BE2C (cell line): Measurements from ENCODE around the gene TOMM40.

ENCODE experiments used
- DNase-seq: peaks from one replicate; pipeline ENCODE4 v3.0.0-alpha.2; 2020
- H3K27me3 ChIP-seq: fragments of 250-450 bp; sonication (Bioruptor Pico); 2 replicates; pipeline ENCODE4 v1.5.1; 2020; ENCODE audit warnings: mild to moderate bottlenecking
- H3K36me3 ChIP-seq: fragments of 250-450 bp; sonication (Bioruptor Pico); 2 replicates; pipeline ENCODE4 v1.5.1; 2020; ENCODE audit warnings: mild to moderate bottlenecking
- H3K4me1 ChIP-seq: fragments of 250-450 bp; sonication (Bioruptor Pico); 2 replicates; pipeline ENCODE4 v1.5.1; 2020
- H3K4me3 ChIP-seq: 2 replicates; pipeline ENCODE4 v1.5.1; 2011; ENCODE audit warnings: low read depth, low read length
- H3K9me3 ChIP-seq: fragments of 250-450 bp; sonication (Bioruptor Pico); 2 replicates; pipeline ENCODE4 v1.5.1; 2020
- TF ChIP-seq, protein P1 (sequence below): IDR thresholded peaks from 2 replicates; pipeline ENCODE4 v1.5.1; 2012; ENCODE audit warnings: mild to moderate bottlenecking, low read depth, low read length

TOMM40 gene

DNA sequence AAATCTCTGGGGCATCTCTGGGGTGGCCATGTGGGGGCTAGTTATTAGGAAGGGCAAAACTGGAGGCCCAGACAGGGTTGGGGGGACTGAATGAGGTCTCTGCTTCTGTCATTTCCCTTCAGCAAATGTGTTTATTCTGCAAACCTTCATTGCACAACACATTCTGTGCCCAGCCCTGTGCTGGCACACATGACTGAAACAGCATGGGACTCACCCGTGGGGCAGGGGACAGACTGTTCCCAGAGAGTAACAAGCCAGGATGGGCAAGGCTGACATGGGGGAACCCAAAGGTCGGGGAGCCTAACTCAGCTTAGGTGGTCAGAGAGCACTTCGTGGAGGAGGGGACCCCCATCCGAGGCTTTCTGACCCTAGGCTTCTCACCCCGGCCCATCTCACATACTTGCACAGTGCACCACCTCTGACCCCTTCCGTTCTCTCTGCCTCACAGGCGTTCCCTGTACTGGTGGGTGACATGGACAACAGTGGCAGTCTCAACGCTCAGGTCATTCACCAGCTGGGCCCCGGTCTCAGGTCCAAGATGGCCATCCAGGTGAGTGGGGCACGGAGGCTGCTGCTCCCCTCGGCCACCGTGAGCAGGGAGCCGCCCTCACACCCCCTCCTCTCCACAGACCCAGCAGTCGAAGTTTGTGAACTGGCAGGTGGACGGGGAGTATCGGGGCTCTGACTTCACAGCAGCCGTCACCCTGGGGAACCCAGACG lies 2.4 kb downstream of the TOMM40 start:
- Histone ChIP-seq H3K4me3 (no peak overlapping the region), H3K27me3 (no peaks in the 10 kb centered on the region), H3K9me3 (no peaks in the 10 kb centered on the region), H3K36me3 (peaks cover 58% of the 10 kb centered on the region), H3K4me1 (no peaks in the 10 kb centered on the region)
- no peak for DNase-seq
- TF ChIP-seq, protein P1, sequence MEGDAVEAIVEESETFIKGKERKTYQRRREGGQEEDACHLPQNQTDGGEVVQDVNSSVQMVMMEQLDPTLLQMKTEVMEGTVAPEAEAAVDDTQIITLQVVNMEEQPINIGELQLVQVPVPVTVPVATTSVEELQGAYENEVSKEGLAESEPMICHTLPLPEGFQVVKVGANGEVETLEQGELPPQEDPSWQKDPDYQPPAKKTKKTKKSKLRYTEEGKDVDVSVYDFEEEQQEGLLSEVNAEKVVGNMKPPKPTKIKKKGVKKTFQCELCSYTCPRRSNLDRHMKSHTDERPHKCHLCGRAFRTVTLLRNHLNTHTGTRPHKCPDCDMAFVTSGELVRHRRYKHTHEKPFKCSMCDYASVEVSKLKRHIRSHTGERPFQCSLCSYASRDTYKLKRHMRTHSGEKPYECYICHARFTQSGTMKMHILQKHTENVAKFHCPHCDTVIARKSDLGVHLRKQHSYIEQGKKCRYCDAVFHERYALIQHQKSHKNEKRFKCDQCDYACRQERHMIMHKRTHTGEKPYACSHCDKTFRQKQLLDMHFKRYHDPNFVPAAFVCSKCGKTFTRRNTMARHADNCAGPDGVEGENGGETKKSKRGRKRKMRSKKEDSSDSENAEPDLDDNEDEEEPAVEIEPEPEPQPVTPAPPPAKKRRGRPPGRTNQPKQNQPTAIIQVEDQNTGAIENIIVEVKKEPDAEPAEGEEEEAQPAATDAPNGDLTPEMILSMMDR = no peak

GRCh38 chr19:44894052-44894400 lies 3.0 kb downstream of the TOMM40 start:
- peaks cover 58% of the 10 kb centered on the region for H3K36me3 ChIP-seq
- TF ChIP-seq, protein P1 = no peak

GRCh38 chr19:44894946-44895345 lies 3.9 kb downstream of the TOMM40 start:
- Histone ChIP-seq H3K4me1 (no peaks in the 10 kb centered on the region), H3K4me3 (no peak overlapping the region), H3K36me3 (peaks cover 64% of the 10 kb centered on the region), H3K9me3 (no peaks in the 10 kb centered on the region), H3K27me3 (no peaks in the 10 kb centered on the region)
- TF ChIP-seq, protein P1 = no peak
- no peak for DNase-seq

More at GRCh38 chr19:44894052-44894400, 3.0 kb downstream of the TOMM40 start:
- H3K4me1 ChIP-seq = no peaks in the 10 kb centered on the region
- H3K4me3 ChIP-seq = no peak overlapping the region
- no peak for DNase-seq
- H3K9me3 ChIP-seq = no peaks in the 10 kb centered on the region
- H3K27me3 ChIP-seq = no peaks in the 10 kb centered on the region

DNA sequence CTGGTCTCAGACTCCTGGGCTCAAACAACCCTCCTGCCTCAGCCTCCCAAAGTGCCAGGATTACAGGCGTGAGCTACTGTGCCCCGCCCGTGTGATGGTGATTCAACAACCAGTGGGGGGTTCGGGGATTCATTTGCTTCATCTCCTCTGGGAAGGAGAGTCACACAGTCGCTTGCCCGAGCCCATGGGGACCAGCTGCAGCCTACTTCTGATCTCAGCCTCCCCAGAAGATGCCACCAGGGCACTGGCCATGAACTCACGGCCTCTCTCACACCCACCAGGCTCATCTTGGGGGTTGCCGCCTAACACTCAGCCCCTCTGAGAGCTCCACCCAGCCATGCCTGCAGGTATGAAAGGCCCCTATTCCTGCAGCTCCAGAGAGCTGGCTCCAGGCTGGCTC lies 6.8 kb downstream of the TOMM40 start:
- TF ChIP-seq, protein P1 = no peak
- H3K27me3 ChIP-seq = no peaks in the 10 kb centered on the region
- H3K9me3 ChIP-seq = no peaks in the 10 kb centered on the region
- DNase-seq = no peak
- no peaks in the 10 kb centered on the region for H3K4me1 ChIP-seq
- H3K4me3 ChIP-seq = no peak overlapping the region
- H3K36me3 ChIP-seq = peaks cover 77% of the 10 kb centered on the region

- Histone ChIP-seq H3K36me3 (peaks cover 53% of the 10 kb centered on the region), H3K4me1 (no peaks in the 10 kb centered on the region), H3K9me3 (no peaks in the 10 kb centered on the region), H3K4me3 (no peak overlapping the region), H3K27me3 (peaks cover 3% of the 10 kb centered on the region)
- TF ChIP-seq, protein P1 = no peak
- no peak for DNase-seq
These were observed 9.5 kb downstream of the TOMM40 start for GRCh38 chr19:44900328-44901244.

DNA sequence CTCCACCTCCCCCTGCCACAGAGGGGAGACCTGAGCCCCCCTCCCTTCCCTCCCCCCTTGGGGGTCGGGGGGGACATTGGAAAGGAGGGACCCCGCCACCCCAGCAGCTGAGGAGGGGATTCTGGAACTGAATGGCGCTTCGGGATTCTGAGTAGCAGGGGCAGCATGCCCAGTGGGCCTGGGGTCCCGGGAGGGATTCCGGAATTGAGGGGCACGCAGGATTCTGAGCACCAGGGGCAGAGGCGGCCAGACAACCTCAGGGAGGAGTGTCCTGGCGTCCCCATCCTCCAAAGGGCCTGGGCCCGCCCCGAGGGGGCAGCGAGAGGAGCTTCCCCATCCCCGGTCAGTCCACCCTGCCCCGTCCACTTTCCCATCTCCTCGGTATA lies 12.2 kb downstream of the TOMM40 start:
- H3K9me3 ChIP-seq = no peaks in the 10 kb centered on the region
- H3K4me3 ChIP-seq = no peak overlapping the region
- peaks cover 13% of the 10 kb centered on the region for H3K27me3 ChIP-seq
- DNase-seq = no peak
- TF ChIP-seq, protein P1 = no peak
- H3K4me1 ChIP-seq = no peaks in the 10 kb centered on the region
- H3K36me3 ChIP-seq = peaks cover 29% of the 10 kb centered on the region
